ENCODE results near the gene OLFM4.
A peak's percentile ranks its signal among the peaks of the same experiment; 100 is the strongest.

OLFM4 gene, protein sequence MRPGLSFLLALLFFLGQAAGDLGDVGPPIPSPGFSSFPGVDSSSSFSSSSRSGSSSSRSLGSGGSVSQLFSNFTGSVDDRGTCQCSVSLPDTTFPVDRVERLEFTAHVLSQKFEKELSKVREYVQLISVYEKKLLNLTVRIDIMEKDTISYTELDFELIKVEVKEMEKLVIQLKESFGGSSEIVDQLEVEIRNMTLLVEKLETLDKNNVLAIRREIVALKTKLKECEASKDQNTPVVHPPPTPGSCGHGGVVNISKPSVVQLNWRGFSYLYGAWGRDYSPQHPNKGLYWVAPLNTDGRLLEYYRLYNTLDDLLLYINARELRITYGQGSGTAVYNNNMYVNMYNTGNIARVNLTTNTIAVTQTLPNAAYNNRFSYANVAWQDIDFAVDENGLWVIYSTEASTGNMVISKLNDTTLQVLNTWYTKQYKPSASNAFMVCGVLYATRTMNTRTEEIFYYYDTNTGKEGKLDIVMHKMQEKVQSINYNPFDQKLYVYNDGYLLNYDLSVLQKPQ

DNA sequence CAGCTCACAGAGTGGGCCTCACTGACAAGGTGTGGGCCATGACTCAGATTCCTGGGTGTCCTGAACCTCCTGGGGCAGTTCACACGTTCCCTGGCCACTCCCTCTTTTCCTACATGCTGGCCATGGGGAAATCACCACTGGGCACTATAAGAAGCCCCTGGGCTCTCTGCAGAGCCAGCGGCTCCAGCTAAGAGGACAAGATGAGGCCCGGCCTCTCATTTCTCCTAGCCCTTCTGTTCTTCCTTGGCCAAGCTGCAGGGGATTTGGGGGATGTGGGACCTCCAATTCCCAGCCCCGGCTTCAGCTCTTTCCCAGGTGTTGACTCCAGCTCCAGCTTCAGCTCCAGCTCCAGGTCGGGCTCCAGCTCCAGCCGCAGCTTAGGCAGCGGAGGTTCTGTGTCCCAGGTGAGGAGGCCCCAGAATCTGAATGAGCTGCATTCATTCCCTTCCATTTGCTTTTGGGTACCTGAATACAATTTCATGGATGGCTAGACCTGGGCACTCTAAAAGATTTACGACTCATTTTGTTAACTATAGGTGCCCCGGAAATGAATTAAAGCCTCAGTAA is at the start of gene OLFM4:
OLFM4 (plus strand) TSS at position 177 of the 567 bp plus-strand sequence; CDS start at position 201, 24 bp downstream.
- H3K27me3 ChIP-seq (ENCODE audit: low read depth, low read length) = no peaks in the 10 kb centered on the region
- H3K4me3 ChIP-seq (ENCODE audit: low read depth in 1 of 2, low read length in 2 of 2) = peak within 1 kb of the TSS in 1 of 2 donors; percentile 61
- peak within 1 kb of the TSS; percentile 74 for H3K27ac ChIP-seq (ENCODE audit: low read length)
- H3K36me3 ChIP-seq (ENCODE audit: control insufficient read depth in 1 of 2, insufficient read depth in 2 of 2, low read length in 2 of 2) = no peaks in the 10 kb centered on the region
- no peaks in the 10 kb centered on the region for H3K4me1 ChIP-seq (ENCODE audit: control insufficient read depth in 1 of 2, insufficient read depth in 2 of 2, low read length in 2 of 2)
- H3K9me3 ChIP-seq (ENCODE audit: control insufficient read depth in 1 of 2, low read length in 2 of 2) = no peaks in the 10 kb centered on the region

DNA sequence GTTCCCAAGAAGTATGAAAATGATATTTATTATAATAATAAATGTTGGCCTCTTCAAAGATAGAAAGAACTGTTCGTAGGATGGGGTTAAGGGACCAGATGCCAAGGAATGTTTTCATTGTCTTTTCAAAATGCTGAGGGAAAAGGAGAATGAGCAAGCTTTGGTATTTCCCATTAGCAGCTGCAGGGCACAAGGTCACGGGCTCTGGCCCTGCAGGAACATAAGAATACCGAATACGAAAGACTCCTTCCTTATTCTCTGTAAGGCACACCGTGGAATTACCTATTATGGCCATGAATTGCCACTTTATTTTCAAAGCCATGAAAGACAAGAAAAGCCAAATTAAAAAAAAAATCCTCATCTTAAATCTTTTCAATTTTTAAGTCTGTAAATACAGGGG is 49.6 kb upstream of the OLFM4 start:
- H3K4me1 ChIP-seq (ENCODE audit: control insufficient read depth in 1 of 2, insufficient read depth in 2 of 2, low read length in 2 of 2) = no peaks in the 10 kb centered on the region
- H3K9me3 ChIP-seq (ENCODE audit: control insufficient read depth in 1 of 2, low read length in 2 of 2) = no peaks in the 10 kb centered on the region
- no peak overlapping the region for H3K4me3 ChIP-seq (ENCODE audit: low read depth in 1 of 2, low read length in 2 of 2)
- no peaks in the 10 kb centered on the region for H3K36me3 ChIP-seq (ENCODE audit: control insufficient read depth in 1 of 2, insufficient read depth in 2 of 2, low read length in 2 of 2)
- H3K27ac ChIP-seq (ENCODE audit: low read length) = no peak overlapping the region
- no peaks in the 10 kb centered on the region for H3K27me3 ChIP-seq (ENCODE audit: low read depth, low read length)

DNA sequence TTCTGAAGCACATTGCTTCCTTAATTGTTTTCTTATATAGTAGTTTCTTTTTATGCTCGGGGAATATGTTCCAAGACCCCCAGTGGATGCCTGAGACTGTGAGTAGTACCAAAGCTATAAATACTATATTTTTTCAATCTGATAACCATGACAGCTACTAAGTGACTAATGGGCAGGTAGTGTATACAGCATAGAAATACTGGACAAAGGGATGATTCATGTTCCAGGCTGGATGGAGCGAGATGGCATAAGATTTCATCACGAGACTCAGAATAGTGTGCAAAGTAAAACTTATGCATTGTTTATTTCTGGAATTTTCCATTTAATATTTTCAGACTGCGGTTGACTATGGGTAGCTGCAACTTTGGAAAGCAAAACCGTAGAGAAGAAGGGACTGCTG is 47.9 kb upstream of the OLFM4 start:
- no peaks in the 10 kb centered on the region for H3K4me1 ChIP-seq (ENCODE audit: control insufficient read depth in 1 of 2, insufficient read depth in 2 of 2, low read length in 2 of 2)
- H3K36me3 ChIP-seq (ENCODE audit: control insufficient read depth in 1 of 2, insufficient read depth in 2 of 2, low read length in 2 of 2) = no peaks in the 10 kb centered on the region
- H3K27me3 ChIP-seq (ENCODE audit: low read depth, low read length) = no peaks in the 10 kb centered on the region
- H3K9me3 ChIP-seq (ENCODE audit: control insufficient read depth in 1 of 2, low read length in 2 of 2) = no peaks in the 10 kb centered on the region
- H3K4me3 ChIP-seq (ENCODE audit: low read depth in 1 of 2, low read length in 2 of 2) = no peak overlapping the region
- H3K27ac ChIP-seq (ENCODE audit: low read length) = no peak overlapping the region

DNA sequence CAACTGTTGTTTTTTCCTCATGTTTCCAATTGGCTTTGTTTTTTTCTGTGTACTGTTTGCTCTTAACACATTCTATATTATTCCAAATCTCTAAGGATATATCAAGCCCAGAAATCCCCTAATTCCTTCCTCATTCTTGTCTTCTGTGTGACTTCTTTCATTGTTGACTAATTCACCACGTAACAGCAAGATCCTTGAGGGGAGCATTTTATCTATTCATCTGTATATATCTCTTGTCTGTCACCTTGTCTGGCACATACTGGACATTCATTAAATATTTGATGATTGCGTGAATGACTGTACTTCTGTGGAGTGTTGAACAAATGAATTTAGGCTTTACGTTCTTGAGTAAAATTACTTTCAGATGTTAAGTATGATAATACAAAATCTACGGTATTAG is 44.8 kb upstream of the OLFM4 start:
- Histone ChIP-seq H3K9me3 (ENCODE audit: control insufficient read depth in 1 of 2, low read length in 2 of 2) (no peaks in the 10 kb centered on the region), H3K4me1 (ENCODE audit: control insufficient read depth in 1 of 2, insufficient read depth in 2 of 2, low read length in 2 of 2) (no peaks in the 10 kb centered on the region)

DNA sequence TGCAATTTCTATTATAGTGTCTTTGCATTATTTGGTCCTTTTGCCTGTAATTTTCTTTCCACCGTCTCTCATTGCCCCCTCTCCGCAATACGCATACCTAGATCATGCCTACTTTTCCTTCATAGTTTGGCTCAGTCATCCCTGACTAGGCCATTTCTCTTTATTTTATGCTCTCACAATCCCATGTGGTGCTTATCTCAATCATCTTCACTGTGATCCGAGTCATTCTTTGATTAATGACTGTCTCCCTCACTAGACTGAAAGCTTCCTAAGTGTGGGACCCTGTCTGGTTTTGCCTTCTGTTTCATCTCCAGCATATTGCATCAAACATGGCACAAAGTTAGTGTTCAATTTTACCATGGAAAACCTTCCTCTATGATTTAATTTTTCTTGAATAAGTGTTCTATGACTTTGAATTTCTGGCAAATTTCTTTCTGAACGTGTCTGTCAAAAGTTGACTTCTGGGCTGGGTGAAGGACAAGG is 43.7 kb upstream of the OLFM4 start:
- Histone ChIP-seq H3K4me1 (ENCODE audit: control insufficient read depth in 1 of 2, insufficient read depth in 2 of 2, low read length in 2 of 2) (no peaks in the 10 kb centered on the region), H3K36me3 (ENCODE audit: control insufficient read depth in 1 of 2, insufficient read depth in 2 of 2, low read length in 2 of 2) (no peaks in the 10 kb centered on the region), H3K27ac (ENCODE audit: low read length) (no peak overlapping the region), H3K4me3 (ENCODE audit: low read depth in 1 of 2, low read length in 2 of 2) (no peak overlapping the region), H3K27me3 (ENCODE audit: low read depth, low read length) (no peaks in the 10 kb centered on the region), H3K9me3 (ENCODE audit: control insufficient read depth in 1 of 2, low read length in 2 of 2) (no peaks in the 10 kb centered on the region)

More for the DNA sequence above, 44.8 kb upstream of the OLFM4 start:
- H3K4me3 ChIP-seq (ENCODE audit: low read depth in 1 of 2, low read length in 2 of 2) = no peak overlapping the region
- no peaks in the 10 kb centered on the region for H3K36me3 ChIP-seq (ENCODE audit: control insufficient read depth in 1 of 2, insufficient read depth in 2 of 2, low read length in 2 of 2)
- no peaks in the 10 kb centered on the region for H3K27me3 ChIP-seq (ENCODE audit: low read depth, low read length)
- H3K27ac ChIP-seq (ENCODE audit: low read length) = no peak overlapping the region

DNA sequence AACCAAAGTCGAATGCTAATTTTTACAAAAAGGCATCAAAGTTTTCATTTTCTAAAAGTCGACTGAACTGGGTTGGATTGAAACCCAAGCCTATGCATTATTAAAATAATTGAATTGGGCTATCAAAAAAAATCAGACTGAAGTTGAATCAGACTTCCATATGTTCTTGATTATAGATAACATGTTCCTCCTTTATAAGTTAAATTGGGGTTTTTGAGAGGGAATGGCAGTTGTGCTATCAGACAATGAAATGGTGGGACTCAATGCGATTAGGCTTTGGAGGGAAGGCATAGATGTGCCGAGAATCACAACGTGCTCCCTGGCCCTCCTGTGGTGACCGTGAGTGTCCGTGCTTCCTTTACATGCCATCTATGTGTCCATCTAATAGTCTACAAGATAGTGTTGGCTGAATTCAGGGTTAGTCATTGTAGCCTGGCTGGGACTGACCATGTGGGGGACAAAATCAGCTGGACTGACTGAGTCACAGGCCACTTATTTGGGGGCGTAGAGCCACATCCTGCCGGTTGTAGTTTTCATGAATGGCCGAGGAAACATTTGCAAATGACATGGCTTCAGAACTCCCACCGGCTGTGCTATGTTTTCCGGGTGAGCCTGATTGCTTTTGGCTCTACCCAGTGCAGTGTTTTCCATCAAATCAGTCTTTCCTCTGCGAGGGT is 37.1 kb upstream of the OLFM4 start:
- Histone ChIP-seq H3K4me3 (ENCODE audit: low read depth in 1 of 2, low read length in 2 of 2) (no peak overlapping the region), H3K27ac (ENCODE audit: low read length) (no peak overlapping the region), H3K36me3 (ENCODE audit: control insufficient read depth in 1 of 2, insufficient read depth in 2 of 2, low read length in 2 of 2) (no peaks in the 10 kb centered on the region), H3K4me1 (ENCODE audit: control insufficient read depth in 1 of 2, insufficient read depth in 2 of 2, low read length in 2 of 2) (no peaks in the 10 kb centered on the region), H3K9me3 (ENCODE audit: control insufficient read depth in 1 of 2, low read length in 2 of 2) (no peaks in the 10 kb centered on the region), H3K27me3 (ENCODE audit: low read depth, low read length) (no peaks in the 10 kb centered on the region)

DNA sequence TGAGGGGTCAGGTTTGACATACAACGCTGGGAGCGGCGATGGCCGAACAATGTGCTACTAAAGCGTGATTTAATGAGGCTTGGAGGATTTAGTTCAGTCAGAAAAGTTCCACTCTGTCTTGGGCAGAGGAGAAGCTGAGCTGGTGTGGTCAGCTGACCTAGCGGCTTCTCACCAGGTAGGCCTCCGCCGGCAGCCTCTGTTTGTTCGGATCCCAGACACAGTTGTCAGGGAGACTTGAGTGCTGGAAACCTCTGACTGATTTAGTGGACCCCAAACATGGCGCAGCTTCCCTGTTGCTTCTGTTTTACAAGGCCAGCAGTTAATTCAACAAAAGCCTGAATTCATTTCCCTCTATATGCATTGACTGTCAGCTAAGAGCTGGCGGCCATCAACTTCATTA is 36.5 kb upstream of the OLFM4 start:
- H3K4me1 ChIP-seq (ENCODE audit: control insufficient read depth in 1 of 2, insufficient read depth in 2 of 2, low read length in 2 of 2) = no peaks in the 10 kb centered on the region
- H3K36me3 ChIP-seq (ENCODE audit: control insufficient read depth in 1 of 2, insufficient read depth in 2 of 2, low read length in 2 of 2) = no peaks in the 10 kb centered on the region
- no peak overlapping the region for H3K4me3 ChIP-seq (ENCODE audit: low read depth in 1 of 2, low read length in 2 of 2)
- no peak overlapping the region for H3K27ac ChIP-seq (ENCODE audit: low read length)
- H3K27me3 ChIP-seq (ENCODE audit: low read depth, low read length) = no peaks in the 10 kb centered on the region
- H3K9me3 ChIP-seq (ENCODE audit: control insufficient read depth in 1 of 2, low read length in 2 of 2) = no peaks in the 10 kb centered on the region

DNA sequence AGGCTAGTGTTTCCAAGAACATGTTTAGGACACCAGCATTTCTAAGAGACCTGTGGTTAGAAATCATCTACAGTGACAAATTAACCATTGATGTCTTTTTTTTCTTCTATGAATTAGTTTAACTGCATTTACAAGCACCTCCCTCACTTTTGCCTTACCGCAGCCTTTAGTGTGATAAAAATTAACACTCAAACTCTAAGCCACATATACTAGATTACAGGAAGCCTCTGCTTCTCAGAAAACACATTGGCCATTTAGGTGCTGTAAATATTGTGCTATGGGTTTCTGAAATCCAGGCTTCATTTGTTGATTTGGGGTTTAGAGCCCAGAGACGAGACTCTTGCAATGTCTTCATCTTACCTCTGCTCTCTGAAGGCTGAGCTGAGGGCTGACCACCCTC is 34.6 kb upstream of the OLFM4 start:
- H3K27ac ChIP-seq (ENCODE audit: low read length) = no peak overlapping the region
- no peaks in the 10 kb centered on the region for H3K27me3 ChIP-seq (ENCODE audit: low read depth, low read length)

DNA sequence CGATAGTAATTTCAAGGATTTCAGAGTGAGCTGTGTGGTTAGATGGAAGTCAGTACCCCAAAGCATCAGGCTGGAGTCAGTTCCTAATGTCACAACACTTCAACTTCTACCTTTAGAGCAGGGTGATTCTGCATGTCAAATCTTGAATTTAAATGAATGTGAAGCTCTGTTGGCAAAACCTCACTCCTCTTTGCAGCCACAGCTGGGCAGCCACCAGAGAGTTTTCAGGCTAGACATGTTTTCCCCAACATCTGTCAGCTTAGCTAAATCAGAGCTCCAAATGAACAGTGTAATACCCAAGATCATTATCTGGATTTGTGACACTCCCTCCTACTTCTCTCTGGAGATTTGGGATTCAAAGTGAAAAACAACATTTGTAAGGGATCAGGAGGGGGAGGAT is 33.7 kb upstream of the OLFM4 start:
- no peaks in the 10 kb centered on the region for H3K27me3 ChIP-seq (ENCODE audit: low read depth, low read length)
- H3K36me3 ChIP-seq (ENCODE audit: control insufficient read depth in 1 of 2, insufficient read depth in 2 of 2, low read length in 2 of 2) = no peaks in the 10 kb centered on the region
- no peak overlapping the region for H3K4me3 ChIP-seq (ENCODE audit: low read depth in 1 of 2, low read length in 2 of 2)
- H3K27ac ChIP-seq (ENCODE audit: low read length) = no peak overlapping the region
- no peaks in the 10 kb centered on the region for H3K4me1 ChIP-seq (ENCODE audit: control insufficient read depth in 1 of 2, insufficient read depth in 2 of 2, low read length in 2 of 2)
- H3K9me3 ChIP-seq (ENCODE audit: control insufficient read depth in 1 of 2, low read length in 2 of 2) = no peaks in the 10 kb centered on the region

More for the DNA sequence above, 34.6 kb upstream of the OLFM4 start:
- H3K9me3 ChIP-seq (ENCODE audit: control insufficient read depth in 1 of 2, low read length in 2 of 2) = no peaks in the 10 kb centered on the region
- no peaks in the 10 kb centered on the region for H3K36me3 ChIP-seq (ENCODE audit: control insufficient read depth in 1 of 2, insufficient read depth in 2 of 2, low read length in 2 of 2)
- no peak overlapping the region for H3K4me3 ChIP-seq (ENCODE audit: low read depth in 1 of 2, low read length in 2 of 2)
- no peaks in the 10 kb centered on the region for H3K4me1 ChIP-seq (ENCODE audit: control insufficient read depth in 1 of 2, insufficient read depth in 2 of 2, low read length in 2 of 2)

DNA sequence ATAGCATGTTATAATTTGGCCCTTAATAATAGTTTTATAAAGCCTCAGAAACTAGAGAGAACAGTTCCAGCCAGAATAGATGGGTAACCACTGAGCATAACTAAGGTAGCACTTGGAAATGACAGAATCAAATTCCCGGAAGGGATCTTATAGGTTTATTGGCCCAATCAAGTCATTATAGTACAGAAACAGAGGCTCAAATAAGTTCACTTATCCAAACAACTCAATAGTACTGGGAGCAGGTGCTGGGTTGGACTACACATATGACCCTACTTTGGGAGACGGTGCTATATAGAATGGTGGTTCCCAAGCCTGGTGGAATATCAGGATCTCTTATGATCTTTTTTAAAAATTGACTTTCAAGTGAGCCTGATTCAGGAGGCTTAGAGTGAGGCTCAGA is 32.7 kb upstream of the OLFM4 start:
- no peaks in the 10 kb centered on the region for H3K4me1 ChIP-seq (ENCODE audit: control insufficient read depth in 1 of 2, insufficient read depth in 2 of 2, low read length in 2 of 2)
- no peaks in the 10 kb centered on the region for H3K9me3 ChIP-seq (ENCODE audit: control insufficient read depth in 1 of 2, low read length in 2 of 2)
- H3K4me3 ChIP-seq (ENCODE audit: low read depth in 1 of 2, low read length in 2 of 2) = no peak overlapping the region
- no peaks in the 10 kb centered on the region for H3K36me3 ChIP-seq (ENCODE audit: control insufficient read depth in 1 of 2, insufficient read depth in 2 of 2, low read length in 2 of 2)
- no peak overlapping the region for H3K27ac ChIP-seq (ENCODE audit: low read length)
- no peaks in the 10 kb centered on the region for H3K27me3 ChIP-seq (ENCODE audit: low read depth, low read length)

Measured in muscle layer of duodenum (tissue), 2 donors.